ENCODE results near the gene APH1A. TPM values are rescaled to one million over a fixed set of nuclear protein-coding genes. Genes with fewer than 3 reads are reported as not detected.

The APH1A gene
- total RNA-seq, 6 experiments from 2014 or later: 61.2 to 92.0 (median 81.1) TPM

- TF ChIP-seq POLR2A (IDR thresholded peaks at IDR 0.05) (no peak), CTCF (IDR thresholded peaks at IDR 0.05) (no peak)
- WGBS (ENCODE audit: insufficient coverage, low coverage, low lambda C conversion rate, missing lambda C conversion rate): 15% methylated on average over 6 of the region's 6 CpGs
Observed at GRCh38 chr1:150267896-150268295, 920 bp downstream of the APH1A start.

GRCh38 chr1:150263549-150263948 is 5.3 kb downstream of the APH1A start:
- peaks cover 0 to 31% (median 8%) of the 10 kb centered on the region in 4 donors for H3K36me3 ChIP-seq
- intact Hi-C loops (cut with DNase I): no loop called here
- 85% methylated on average over 2 of the region's 6 CpGs for WGBS (ENCODE audit: insufficient coverage, low coverage, low lambda C conversion rate, missing lambda C conversion rate)
- DNase-seq (no peak), ATAC-seq (no peak)
- no peaks in the 10 kb centered on the region for H3K9me3 ChIP-seq
- no peaks in the 10 kb centered on the region for H3K27me3 ChIP-seq
- TF ChIP-seq CTCF (IDR thresholded peaks at IDR 0.05) (no peak), POLR2A (IDR thresholded peaks at IDR 0.05) (no peak)
- H3K4me1 ChIP-seq: peaks cover 0 to 39% (median 11%) of the 10 kb centered on the region in 4 donors
- no peak overlapping the region for H3K27ac ChIP-seq
- no peak overlapping the region for H3K4me3 ChIP-seq

More at GRCh38 chr1:150267896-150268295, 920 bp downstream of the APH1A start:
- Histone ChIP-seq H3K27ac (peak overlapping the region; percentile 90 to 95 (median 91)), H3K27me3 (no peaks in the 10 kb centered on the region), H3K4me1 (peaks cover 0 to 12% (median 4%) of the 10 kb centered on the region in 4 donors), H3K4me3 (peak overlapping the region; percentile 80 to 87 (median 83)), H3K9me3 (no peaks in the 10 kb centered on the region), H3K36me3 (peaks cover 0 to 31% (median 8%) of the 10 kb centered on the region in 4 donors)
- DNase-seq (peak in 1 of 3 donors; percentile 52), ATAC-seq (peak in 1 of 4 donors; percentile 1)
- intact Hi-C loops (cut with DNase I): no loop called here

GRCh38 chr1:150262388-150263320 is 6.2 kb downstream of the APH1A start:
- ATAC-seq (no peak), DNase-seq (no peak)
- no peak overlapping the region for H3K4me3 ChIP-seq
- H3K36me3 ChIP-seq: peaks cover 0 to 31% (median 8%) of the 10 kb centered on the region in 4 donors
- H3K27me3 ChIP-seq: no peaks in the 10 kb centered on the region
- intact Hi-C loops (cut with DNase I): no loop called here
- WGBS (ENCODE audit: insufficient coverage, low coverage, low lambda C conversion rate, missing lambda C conversion rate): 80% methylated on average over 4 of the region's 6 CpGs
- H3K9me3 ChIP-seq: no peaks in the 10 kb centered on the region
- TF ChIP-seq CTCF (IDR thresholded peaks at IDR 0.05) (no peak), POLR2A (IDR thresholded peaks at IDR 0.05) (no peak)
- no peak overlapping the region for H3K27ac ChIP-seq
- H3K4me1 ChIP-seq: peaks cover 0 to 44% (median 14%) of the 10 kb centered on the region in 4 donors

GRCh38 chr1:150261367-150261766 is 7.4 kb downstream of the APH1A start:
- WGBS (ENCODE audit: insufficient coverage, low coverage, low lambda C conversion rate, missing lambda C conversion rate): no CpG with 5 or more reads among the region's 6 CpGs
- TF ChIP-seq POLR2A (IDR thresholded peaks at IDR 0.05) (no peak), CTCF (IDR thresholded peaks at IDR 0.05) (no peak)
- DNase-seq: peak; percentile 39 to 69 (median 67)
- no peak for ATAC-seq
- Histone ChIP-seq H3K4me3 (no peak overlapping the region), H3K27ac (peak overlapping the region in 1 of 3 donors; percentile 88), H3K27me3 (no peaks in the 10 kb centered on the region), H3K36me3 (peaks cover 0 to 23% (median 4%) of the 10 kb centered on the region in 4 donors), H3K4me1 (peaks cover 0 to 49% (median 20%) of the 10 kb centered on the region in 4 donors), H3K9me3 (no peaks in the 10 kb centered on the region)
- intact Hi-C loops (cut with DNase I): no loop called here
